ENCODE measurements around the gene VIPR1.

DNA sequence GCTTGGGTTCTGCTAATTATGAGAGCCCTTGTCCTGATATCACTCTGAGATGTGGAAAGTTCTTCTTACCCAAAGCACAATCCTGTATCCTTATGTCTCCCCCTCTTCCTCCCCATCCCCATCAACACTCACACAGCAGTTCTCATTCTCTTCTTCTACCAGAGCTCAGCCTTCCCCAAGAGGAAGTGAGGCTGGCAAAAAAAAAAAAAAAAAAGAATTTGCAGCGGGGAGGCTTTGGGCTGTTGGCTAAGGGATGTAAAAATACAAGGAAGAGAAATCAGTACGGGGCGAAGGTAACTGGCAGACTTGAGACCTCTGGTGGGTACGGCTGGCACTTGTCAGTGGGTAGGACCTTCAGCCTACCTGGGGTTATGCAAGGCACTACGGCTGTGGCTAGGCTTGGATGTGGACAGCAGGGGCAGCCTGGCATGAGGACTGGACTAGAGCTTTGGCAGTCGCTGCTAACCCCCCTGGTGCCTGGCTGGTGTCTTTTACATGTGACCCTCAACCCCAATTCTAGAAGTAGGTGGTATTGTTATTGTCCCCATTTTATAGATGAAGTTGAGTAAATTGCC is 5.4 kb downstream of the VIPR1 start:
- TF ChIP-seq SIN3A (IDR thresholded peaks at IDR 0.05; ENCODE audit: borderline replicate concordance, insufficient read depth, low read length) (no peak), POLR2AphosphoS5 (IDR thresholded peaks at IDR 0.05; ENCODE audit: low read depth, low read length) (no peak)
